HG03045 (cell line): ENCODE measurements around the gene BCL2L12.

Source experiments
- ATAC-seq: cut with Tn5 transposase; IDR thresholded peaks from one replicate; pipeline ENCODE4 v1.9.1; 2021; ENCODE audit warnings: mild to moderate bottlenecking, moderate library complexity; ENCODE audit not compliant: unreplicated experiment

Gene BCL2L12

DNA sequence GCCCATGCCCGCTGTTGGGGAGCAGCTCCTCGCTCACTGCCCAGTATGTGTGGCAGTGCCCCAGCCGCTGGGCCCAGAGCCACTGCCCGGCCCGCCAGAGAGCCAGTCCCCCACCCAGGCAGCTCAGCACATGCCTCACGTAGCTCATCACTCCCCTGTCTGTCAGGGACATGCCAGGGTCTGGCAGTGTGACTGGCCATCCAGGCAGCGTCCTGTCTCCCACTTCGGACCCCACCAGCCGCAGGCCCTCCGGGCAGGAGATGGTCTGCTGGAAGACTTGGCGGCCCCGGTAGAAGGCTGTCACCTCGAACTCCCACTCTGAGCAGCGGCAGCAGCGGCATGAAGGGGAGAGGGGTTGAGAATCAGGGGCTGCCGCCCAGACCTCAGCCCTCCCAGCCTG is 3.7 kb upstream of the BCL2L12 start:
- no peak for ATAC-seq

- no peak for ATAC-seq
Observed at GRCh38 chr19:49663224-49663623, 2.5 kb upstream of the BCL2L12 start.

DNA sequence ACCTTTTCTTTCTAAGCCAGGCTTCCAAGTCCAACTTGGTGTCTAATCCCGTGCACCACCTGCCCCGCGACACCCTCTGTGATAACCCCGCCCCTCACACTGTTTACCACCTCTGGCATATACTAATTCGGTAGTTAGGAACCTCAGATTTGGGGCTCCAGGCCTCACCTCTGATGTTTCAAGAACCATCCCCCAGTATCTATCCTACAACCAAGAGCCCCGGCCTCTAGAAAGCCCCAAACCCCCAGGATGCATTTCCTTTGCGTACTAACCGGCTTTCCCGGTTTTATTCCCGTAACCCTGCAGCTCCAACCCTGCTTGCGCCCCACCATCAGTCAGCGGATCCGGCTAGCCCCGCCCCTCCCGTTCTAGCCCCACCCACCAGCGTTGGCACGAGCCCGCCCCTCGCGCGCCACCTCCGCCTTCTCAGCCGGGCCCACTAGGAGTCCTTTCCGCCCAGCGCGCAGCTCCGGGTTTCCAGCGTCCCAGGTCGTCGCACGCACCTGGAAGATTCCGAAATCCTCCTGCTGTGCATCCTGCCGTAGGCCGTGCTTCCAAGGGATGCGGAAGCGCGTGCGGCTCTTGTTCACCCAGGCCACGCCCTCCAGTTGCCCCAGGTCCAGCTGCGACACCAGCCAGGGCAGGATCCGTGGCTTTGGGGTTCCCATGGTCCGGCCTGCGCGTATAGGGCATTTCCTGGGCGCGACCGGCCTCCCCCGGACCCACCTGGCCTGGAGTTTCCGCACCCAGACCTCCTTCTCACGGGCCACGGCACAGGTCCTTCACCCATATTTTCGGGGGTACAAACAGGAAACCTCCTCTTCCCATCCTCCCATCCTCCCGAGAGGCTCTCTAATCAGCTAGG is 1.3 kb upstream of the BCL2L12 start:
- ATAC-seq = no peak

DNA sequence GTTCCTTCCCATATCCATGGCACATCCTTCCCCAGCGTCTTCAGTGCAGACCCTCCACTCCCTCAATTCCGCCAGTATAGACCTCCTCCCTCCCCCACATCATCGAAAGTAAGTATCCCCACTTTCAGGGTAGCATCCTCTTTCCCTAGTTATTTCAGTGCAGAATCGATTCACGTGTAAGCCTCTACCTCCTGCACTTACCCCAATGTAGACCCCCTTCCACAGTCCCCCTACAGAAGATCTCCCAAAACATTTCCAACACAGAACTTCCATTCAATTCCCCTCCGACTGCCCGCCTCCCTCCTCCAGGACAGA is 740 bp upstream of the BCL2L12 start:
- ATAC-seq = no peak

GRCh38 chr19:49666120-49666444 is 349 bp downstream of the BCL2L12 start:
- no peak for ATAC-seq

DNA sequence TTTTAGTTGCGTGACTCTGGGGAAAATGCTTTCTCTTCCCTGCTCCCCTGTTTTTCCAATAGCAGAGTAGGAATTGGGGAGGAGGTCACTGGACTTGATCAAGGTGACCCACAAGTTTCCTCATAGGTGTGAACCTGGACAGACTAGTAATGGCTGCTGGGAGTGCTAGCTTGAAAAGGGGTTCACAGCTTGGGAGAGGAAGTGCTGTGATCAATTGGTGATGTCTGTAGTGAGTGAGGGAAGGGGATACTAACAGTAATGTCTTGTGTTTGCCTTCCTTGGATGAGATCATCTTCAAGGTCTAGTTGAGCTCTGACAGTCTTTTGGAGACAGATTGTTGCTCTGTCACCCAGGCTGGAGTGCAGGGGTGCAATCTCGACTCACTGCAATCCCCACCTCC is 1.7 kb downstream of the BCL2L12 start:
- no peak for ATAC-seq

- ATAC-seq = no peak
Observed at GRCh38 chr19:49669516-49669915, 3.8 kb downstream of the BCL2L12 start.

DNA sequence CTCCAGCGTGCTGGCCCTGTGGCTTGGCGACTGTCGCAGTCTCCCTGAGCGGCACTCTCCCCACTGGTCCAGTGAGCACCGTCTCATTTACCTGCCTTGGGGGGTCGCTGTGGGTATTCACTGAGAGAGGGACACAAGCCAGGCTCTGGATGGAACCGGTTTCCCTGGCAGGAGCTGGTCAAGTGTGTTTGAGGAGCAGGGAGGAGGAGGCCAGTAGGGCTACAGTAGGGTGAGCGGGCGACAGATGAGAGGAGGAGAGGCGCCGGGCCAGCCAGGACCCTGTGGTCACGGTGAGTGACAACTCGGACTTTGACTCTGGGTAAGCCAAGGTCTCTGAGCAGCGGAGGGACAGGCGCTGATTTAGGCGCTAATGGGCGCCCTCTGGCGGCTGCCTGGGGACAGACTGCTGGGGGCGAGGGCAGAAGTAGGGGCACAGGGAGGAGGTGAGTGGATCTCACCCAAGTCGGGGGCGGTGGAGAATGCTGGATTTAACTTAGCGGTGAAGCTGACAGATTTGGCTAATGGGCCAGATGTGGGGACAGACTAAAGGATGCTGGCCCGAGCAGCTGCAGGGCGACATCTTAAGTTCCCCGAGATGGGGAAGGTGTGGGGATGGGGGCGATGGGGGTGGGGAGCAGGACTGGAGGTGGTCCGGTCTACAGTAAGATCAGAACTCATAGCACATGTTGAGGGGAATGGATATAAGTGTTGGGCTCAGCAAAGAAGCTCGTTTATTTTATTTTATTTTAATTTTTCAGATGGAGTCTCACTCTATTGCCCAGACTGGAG is 6.6 kb downstream of the BCL2L12 start:
- no peak for ATAC-seq

DNA sequence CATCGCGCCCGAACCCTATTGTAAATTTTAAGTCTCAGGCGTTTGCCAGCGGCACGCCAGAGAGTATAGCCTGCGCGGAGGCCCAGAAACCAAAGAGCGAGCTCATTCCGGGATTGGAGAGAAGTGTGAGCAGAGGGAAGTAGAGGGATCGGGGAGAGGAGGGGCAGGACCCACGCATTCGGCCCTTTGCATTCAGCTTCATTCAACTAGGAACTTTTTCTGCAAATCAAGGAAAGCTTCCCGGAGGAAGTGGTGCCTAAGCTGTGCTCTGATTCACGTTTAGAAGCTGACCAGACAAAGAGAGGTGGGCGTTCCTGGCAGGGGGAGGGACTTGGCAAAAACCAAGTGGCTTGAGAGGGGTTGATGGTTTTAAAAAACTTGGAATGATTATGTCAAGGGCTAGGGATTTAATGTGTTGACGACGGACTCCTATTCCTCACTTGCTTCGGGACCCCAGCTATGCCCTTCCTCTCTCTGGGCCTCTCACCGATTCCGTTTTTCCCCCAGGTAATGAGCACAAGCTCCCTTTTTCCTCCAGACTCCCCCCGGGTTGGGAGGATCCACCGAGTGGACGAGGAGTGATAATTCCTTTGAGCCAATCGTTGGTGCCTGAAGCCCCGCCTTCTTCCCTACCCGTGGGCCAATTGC is 10.5 kb downstream of the BCL2L12 start:
- ATAC-seq = peak; percentile 18

DNA sequence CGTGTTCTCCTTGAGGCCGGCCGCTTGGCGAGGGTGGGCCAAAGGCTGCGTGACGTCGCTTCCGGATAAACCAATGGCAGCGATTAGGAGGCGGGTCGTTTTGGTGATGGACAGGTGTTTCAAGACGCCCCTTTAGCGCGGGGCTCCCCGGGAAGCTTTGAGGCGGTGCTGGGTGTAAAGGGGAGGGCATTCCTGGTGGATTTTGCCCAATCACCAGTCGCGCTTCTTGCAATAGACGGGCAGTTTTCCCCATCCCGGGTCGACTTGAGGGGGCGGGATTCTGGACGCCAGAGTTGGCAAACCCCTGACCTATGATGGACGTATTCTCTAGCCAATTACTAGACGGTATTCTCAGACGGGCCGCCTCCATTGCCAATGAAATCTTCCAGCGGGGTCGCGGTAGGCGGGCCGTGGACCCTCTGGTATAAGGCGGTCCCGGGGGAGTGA is 11.1 kb downstream of the BCL2L12 start:
- ATAC-seq = peak; percentile 68

DNA sequence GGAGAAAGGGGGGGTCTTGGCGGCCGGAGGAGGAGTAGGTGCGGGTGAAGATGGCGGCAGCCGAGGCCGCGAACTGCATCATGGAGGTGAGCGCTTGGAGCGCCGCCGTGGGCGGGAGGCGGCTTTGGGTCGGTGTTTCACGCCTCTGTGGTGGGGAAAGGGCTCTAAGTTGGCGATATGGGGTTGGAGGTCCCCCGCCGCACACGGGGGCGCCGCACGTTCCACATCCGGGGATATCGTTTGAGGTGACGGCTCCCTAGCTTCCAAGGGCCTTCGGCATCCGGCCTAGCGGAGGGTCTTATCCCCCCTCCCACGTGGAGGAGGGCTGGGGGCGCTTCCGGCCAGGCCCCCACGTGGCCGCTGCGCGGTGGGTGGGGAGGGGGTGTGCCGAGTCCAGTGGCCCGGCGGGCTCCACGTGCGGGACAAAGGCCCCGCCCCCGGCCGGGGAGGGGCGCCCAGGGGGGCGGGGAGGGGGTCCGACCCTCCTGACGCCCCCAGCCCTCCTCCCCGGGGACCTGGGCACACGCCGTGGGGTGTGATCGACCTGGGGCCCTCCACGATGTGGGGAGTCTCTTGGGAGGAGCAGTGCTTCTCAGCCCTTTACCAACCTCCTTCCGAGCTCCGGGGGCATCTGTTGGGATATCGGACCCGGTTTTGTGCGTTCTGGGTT is 11.6 kb downstream of the BCL2L12 start, which contains the start of gene PRMT1:
Gene PRMT1 (plus strand): TSS at position 41 of the 670 bp plus-strand sequence. CDS start 10 bp downstream, at position 51.
- ATAC-seq = peak; percentile 6

DNA sequence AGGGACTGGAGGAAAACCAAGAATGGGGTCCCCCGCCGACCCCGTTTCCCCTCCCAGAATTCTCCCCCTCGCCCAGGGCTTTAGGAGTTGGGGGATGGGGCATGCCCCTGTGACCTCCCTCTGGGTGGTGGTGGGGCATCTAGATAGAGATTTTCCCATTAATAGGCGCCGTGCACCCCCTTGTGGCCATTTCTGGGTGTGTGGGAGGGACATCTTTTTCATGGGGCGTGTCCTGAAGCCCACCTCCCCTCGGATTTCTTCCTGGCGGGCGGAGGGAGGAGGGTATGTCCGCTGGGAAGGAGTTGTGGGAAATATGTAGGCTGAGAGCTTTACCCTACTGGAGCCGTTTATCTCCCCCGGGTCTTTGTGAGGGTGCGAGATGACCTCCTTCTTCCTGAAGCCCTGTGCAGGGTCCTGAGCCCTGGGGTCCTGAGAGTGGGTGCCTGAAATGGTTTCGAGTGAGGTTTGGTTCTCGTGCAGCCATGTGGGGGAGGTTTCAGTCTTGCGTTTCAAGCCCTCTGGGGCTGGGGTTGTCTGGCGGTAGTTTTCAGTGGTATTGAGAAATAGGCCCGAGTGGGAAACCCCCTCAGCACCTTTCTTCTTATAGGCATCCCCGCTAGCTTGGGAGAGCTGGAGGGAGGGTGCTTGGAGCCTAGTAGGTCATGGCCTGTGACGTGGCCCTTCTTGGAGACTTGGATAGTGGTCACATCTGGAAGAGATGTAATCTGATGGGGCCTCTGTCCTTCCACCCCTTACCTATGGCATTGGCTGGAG is 12.4 kb downstream of the BCL2L12 start:
- ATAC-seq = no peak

DNA sequence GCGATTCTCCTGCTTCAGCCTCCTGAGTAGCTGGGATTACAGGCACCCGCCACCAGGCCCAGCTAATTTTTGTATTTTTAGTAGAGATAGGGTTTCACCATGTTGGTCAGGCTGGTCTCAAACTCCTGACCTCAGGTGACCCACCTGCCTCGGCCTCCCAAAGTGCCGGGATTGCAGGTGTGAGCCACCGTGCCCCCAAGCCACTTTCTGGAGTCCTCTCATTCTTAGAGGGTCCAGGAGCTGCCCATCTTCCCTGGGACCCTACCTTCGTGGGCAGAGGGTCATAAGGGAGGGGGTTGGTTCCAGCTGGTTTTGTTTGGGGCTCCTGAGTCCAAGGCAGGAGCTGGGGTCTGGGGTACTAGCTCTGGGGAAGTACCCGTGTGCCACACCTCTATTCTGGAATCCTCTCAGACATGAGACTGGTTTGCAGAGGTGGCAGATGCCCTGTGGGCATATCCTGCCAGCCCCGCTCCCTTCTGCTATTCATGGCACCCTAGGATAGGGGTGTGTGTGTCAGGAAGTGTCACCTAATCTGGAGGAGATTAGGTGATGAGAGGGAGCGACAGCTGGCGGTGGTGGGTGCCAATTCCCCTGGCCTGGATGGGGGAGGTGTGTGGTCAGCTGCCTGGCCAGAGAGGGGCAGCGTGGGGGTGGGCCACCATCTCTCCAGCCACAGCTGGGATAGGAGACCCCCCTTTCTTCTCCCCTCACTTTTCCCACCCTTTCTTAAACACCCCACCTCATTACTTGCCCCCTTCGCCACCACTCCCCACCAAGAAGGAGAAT is 13.4 kb downstream of the BCL2L12 start:
- ATAC-seq = no peak

DNA sequence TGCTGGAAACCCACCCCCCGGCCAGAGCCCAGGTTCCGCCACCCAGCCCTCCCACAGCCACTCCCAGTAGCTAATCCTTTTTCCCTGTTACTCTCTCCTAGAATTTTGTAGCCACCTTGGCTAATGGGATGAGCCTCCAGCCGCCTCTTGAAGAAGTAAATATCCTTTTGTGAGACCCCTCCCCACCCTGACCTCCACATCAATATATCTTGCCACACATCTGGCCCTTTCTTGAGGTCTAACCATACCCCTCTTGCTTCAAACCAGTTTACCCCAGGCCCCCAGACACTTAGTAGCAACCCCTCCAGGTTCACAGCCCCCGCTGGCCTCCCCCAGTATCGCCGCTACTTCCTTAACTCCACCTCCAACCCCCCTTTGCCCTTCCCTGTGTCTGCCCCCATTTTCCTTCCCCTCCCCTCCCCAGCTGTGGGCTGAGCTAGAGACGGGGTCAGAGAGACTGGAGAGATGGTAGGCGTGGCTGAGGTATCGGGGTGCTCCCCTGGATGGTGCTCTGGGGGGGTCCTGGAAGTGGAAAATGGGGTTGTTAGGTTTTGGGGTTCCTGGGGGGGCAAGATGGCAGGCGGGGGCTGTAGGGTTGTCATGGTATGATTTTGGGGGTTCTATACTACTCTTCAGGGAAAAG is 14.2 kb downstream of the BCL2L12 start:
- no peak for ATAC-seq

- ATAC-seq = no peak
Observed at GRCh38 chr19:49680421-49681351, 15.0 kb downstream of the BCL2L12 start.

DNA sequence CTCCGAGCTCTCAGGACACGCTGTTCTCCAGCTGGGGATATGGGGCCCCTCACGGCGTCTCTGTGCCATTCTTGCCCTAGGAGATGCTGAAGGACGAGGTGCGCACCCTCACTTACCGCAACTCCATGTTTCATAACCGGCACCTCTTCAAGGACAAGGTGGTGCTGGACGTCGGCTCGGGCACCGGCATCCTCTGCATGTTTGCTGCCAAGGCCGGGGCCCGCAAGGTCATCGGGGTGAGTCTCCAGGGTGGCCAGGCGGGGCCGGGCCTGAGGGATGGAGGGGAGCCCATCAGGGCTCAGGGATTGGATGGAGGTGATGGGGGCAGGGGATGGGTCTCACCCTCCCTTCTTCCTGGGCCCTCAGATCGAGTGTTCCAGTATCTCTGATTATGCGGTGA is 16.1 kb downstream of the BCL2L12 start:
- ATAC-seq = no peak

GRCh38 chr19:49682274-49682673 is 16.5 kb downstream of the BCL2L12 start:
- no peak for ATAC-seq

DNA sequence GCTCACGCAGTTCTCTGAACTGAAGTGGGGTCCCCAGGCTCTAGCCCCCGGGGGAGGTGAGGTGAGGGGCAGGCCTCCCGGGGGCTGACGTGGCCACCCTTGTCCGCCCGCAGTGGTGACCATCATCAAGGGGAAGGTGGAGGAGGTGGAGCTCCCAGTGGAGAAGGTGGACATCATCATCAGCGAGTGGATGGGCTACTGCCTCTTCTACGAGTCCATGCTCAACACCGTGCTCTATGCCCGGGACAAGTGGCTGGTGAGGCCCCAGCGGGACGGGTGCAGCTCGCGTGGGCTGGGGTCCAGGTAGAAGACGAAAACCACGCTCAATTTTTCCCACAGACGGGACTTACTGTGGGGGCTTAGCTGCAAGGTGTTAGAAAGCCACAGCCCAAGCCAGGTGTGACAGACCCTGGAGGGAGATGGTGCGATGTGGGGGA is 18.1 kb downstream of the BCL2L12 start:
- ATAC-seq = no peak
